Neuronal stem cell (in vitro differentiated cells): ENCODE results near the gene YIF1A.

Experiments
- DNase-seq: peaks from one replicate; pipeline ENCODE4 v3.0.0-alpha.2; 2013; ENCODE audit warnings: low spot score
- H2AFZ ChIP-seq: one replicate; pipeline ENCODE4 v1.6.1; 2013; ENCODE audit warnings: mild to moderate bottlenecking, low read length, inconsistent platforms
- H2AK5ac ChIP-seq: 2 replicates; pipeline ENCODE4 v1.6.1; 2013; ENCODE audit warnings: low read depth, mild to moderate bottlenecking, inconsistent platforms, low read length, moderate library complexity, mixed read lengths
- H2BK120ac ChIP-seq: 2 replicates; pipeline ENCODE4 v1.6.1; 2013; ENCODE audit warnings: low read depth, mild to moderate bottlenecking, inconsistent platforms, low read length, moderate library complexity, mixed read lengths
- H2BK12ac ChIP-seq: one replicate; pipeline ENCODE4 v1.6.1; 2013; ENCODE audit warnings: low read length, inconsistent platforms
- H2BK15ac ChIP-seq: 2 replicates; pipeline ENCODE4 v1.6.1; 2013; ENCODE audit warnings: mild to moderate bottlenecking, low read length, inconsistent platforms, mixed read lengths
- H2BK5ac ChIP-seq: one replicate; pipeline ENCODE4 v1.6.1; 2013; ENCODE audit warnings: inconsistent platforms, mild to moderate bottlenecking, low read length, moderate library complexity
- H3K14ac ChIP-seq: one replicate; pipeline ENCODE4 v1.6.1; 2013; ENCODE audit warnings: low read length, inconsistent platforms
- H3K18ac ChIP-seq: 2 replicates; pipeline ENCODE4 v1.6.1; 2013; ENCODE audit warnings: low read length, inconsistent platforms
- H3K23ac ChIP-seq: 2 replicates; pipeline ENCODE4 v1.6.1; 2013; ENCODE audit warnings: low read depth, mild to moderate bottlenecking, mixed read lengths, low read length, inconsistent platforms; ENCODE audit not compliant: poor library complexity
- H3K27ac ChIP-seq: replicated peaks from 3 replicates; pipeline ENCODE4 v1.5.1; 2013; ENCODE audit warnings: low read length, inconsistent platforms
- H3K27me3 ChIP-seq, 3 experiments: 2 replicates each; pipeline ENCODE4 v1.6.1; 2013; ENCODE audit warnings: low read length in 3 of 3, mild to moderate bottlenecking in 2 of 3, inconsistent platforms in 1 of 3, low read depth in 1 of 3, mixed read lengths in 1 of 3, moderate library complexity in 1 of 3; ENCODE audit not compliant: control insufficient read depth in 3 of 3, insufficient read depth in 3 of 3
- H3K36me3 ChIP-seq, 2 donors: replicated peaks in 1 of 2; 2 replicates each; pipeline ENCODE4 v1.6.1; 2013; ENCODE audit warnings: low read length in 2 of 2; ENCODE audit not compliant: control insufficient read depth in 2 of 2, insufficient read depth in 2 of 2
- H3K4ac ChIP-seq: 2 replicates; pipeline ENCODE4 v1.6.1; 2013; ENCODE audit warnings: inconsistent platforms, mild to moderate bottlenecking, low read length, moderate library complexity
- H3K4me1 ChIP-seq, 2 donors: 1 replicate in 1 of 2; 2 replicates in 1 of 2; pipeline ENCODE4 v1.6.1; 2013; ENCODE audit warnings: low read length in 2 of 2, low read depth in 1 of 2; ENCODE audit not compliant: control insufficient read depth in 2 of 2, insufficient read depth in 1 of 2
- H3K4me2 ChIP-seq: one replicate; pipeline ENCODE4 v1.6.1; 2013; ENCODE audit warnings: mild to moderate bottlenecking, low read length, inconsistent platforms; ENCODE audit not compliant: insufficient read depth, poor library complexity, severe bottlenecking
- H3K4me3 ChIP-seq, 2 donors: 2 replicates each; pipeline ENCODE4 v1.5.1; 2013; ENCODE audit warnings: low read length in 2 of 2, mild to moderate bottlenecking in 2 of 2, inconsistent platforms in 1 of 2, moderate library complexity in 1 of 2
- H3K79me1 ChIP-seq: one replicate; pipeline ENCODE4 v1.6.1; 2013; ENCODE audit warnings: low read depth, mild to moderate bottlenecking, inconsistent platforms, low read length, moderate library complexity
- H3K9ac ChIP-seq: one replicate; pipeline ENCODE4 v1.6.1; 2013; ENCODE audit warnings: mild to moderate bottlenecking, low read depth, low read length, inconsistent platforms; ENCODE audit not compliant: poor library complexity
- H3K9me3 ChIP-seq, 2 donors: replicated peaks in 1 of 2; 2 replicates each; pipeline versions ENCODE3 to v1.6.1; 2013; ENCODE audit warnings: low read length in 2 of 2, mild to moderate bottlenecking in 2 of 2, inconsistent platforms in 1 of 2, low read depth in 1 of 2, mixed read lengths in 1 of 2, moderate library complexity in 1 of 2; ENCODE audit not compliant: control insufficient read depth in 2 of 2, insufficient read depth in 1 of 2
- H4K8ac ChIP-seq: one replicate; pipeline ENCODE4 v1.6.1; 2013; ENCODE audit warnings: low read depth, mild to moderate bottlenecking, inconsistent platforms, low read length, moderate library complexity
- H4K91ac ChIP-seq: one replicate; pipeline ENCODE4 v1.6.1; 2013; ENCODE audit warnings: low read length, low read depth, mild to moderate bottlenecking, inconsistent platforms; ENCODE audit not compliant: poor library complexity
- WGBS, 2 donors: extraction: QIAGEN DNeasy Blood & Tissue Kit; methylation state at CpG; one replicate each; pipeline ENCODE4 v1.1.7; 2013; ENCODE audit warnings: missing lambda C conversion rate in 2 of 2, mixed read lengths in 1 of 2; ENCODE audit not compliant: insufficient read length in 2 of 2, insufficient replicate concordance in 1 of 2; ENCODE audit errors: extremely low coverage in 2 of 2; 5-methylcytosine and 5-hydroxymethylcytosine counted together

The YIF1A gene

GRCh38 chr11:66240781-66241136 lies 48.2 kb downstream of the YIF1A start:
- H3K4me2 ChIP-seq = no peak overlapping the region
- H4K8ac ChIP-seq = no peak overlapping the region
- H3K18ac ChIP-seq = no peak overlapping the region
- H2BK15ac ChIP-seq = no peak overlapping the region
- H3K4me3 ChIP-seq = no peak overlapping the region
- H2AK5ac ChIP-seq = no peak overlapping the region
- peaks cover 0 to 5% of the 10 kb centered on the region in 2 donors for H3K4me1 ChIP-seq
- H3K4ac ChIP-seq = no peak overlapping the region
- no peak overlapping the region for H4K91ac ChIP-seq
- H3K9me3 ChIP-seq = no peaks in the 10 kb centered on the region
- no peak overlapping the region for H3K23ac ChIP-seq
- H3K27ac ChIP-seq = no peak overlapping the region
- H2BK12ac ChIP-seq = no peak overlapping the region
- WGBS, 2 donors = no CpG with 5 or more reads among the region's 9 CpGs
- H3K79me1 ChIP-seq = no peaks in the 10 kb centered on the region
- H3K36me3 ChIP-seq = peaks cover 6 to 49% of the 10 kb centered on the region in 2 donors
- no peak overlapping the region for H3K9ac ChIP-seq
- DNase-seq = no peak
- H2BK5ac ChIP-seq = no peak overlapping the region
- H2BK120ac ChIP-seq = no peak overlapping the region
- no peak overlapping the region for H2AFZ ChIP-seq
- H3K27me3 ChIP-seq = no peaks in the 10 kb centered on the region
- no peak overlapping the region for H3K14ac ChIP-seq

- no peak for DNase-seq
These were observed 48.8 kb downstream of the YIF1A start for GRCh38 chr11:66239998-66240780.

GRCh38 chr11:66239511-66239910 lies 49.4 kb downstream of the YIF1A start:
- no peaks in the 10 kb centered on the region for H3K9me3 ChIP-seq
- H3K4me2 ChIP-seq = no peak overlapping the region
- H3K9ac ChIP-seq = no peak overlapping the region
- no CpG with 5 or more reads among the region's 3 CpGs for WGBS, 2 donors
- H4K8ac ChIP-seq = no peak overlapping the region
- no peak overlapping the region for H2BK5ac ChIP-seq
- H2BK15ac ChIP-seq = no peak overlapping the region
- no peak overlapping the region for H2BK12ac ChIP-seq
- H3K14ac ChIP-seq = no peak overlapping the region
- H3K79me1 ChIP-seq = no peaks in the 10 kb centered on the region
- no peak overlapping the region for H3K18ac ChIP-seq
- H2AFZ ChIP-seq = no peak overlapping the region
- H2BK120ac ChIP-seq = no peak overlapping the region
- DNase-seq = no peak
- H3K4ac ChIP-seq = no peak overlapping the region
- no peak overlapping the region for H3K4me3 ChIP-seq
- no peak overlapping the region for H4K91ac ChIP-seq
- H3K4me1 ChIP-seq = peaks cover 0 to 5% of the 10 kb centered on the region in 2 donors
- peaks cover 6 to 54% of the 10 kb centered on the region in 2 donors for H3K36me3 ChIP-seq
- no peaks in the 10 kb centered on the region for H3K27me3 ChIP-seq
- no peak overlapping the region for H2AK5ac ChIP-seq
- no peak overlapping the region for H3K27ac ChIP-seq
- H3K23ac ChIP-seq = no peak overlapping the region

More at GRCh38 chr11:66239998-66240780, 48.8 kb downstream of the YIF1A start:
- Histone ChIP-seq H2AK5ac (no peak overlapping the region), H3K14ac (no peak overlapping the region), H3K4me2 (no peak overlapping the region), H4K8ac (no peak overlapping the region), H3K9me3 (no peaks in the 10 kb centered on the region), H4K91ac (no peak overlapping the region), H3K36me3 (peaks cover 6 to 54% of the 10 kb centered on the region in 2 donors), H3K27me3 (no peaks in the 10 kb centered on the region), H3K4me3 (no peak overlapping the region), H3K79me1 (no peaks in the 10 kb centered on the region), H2BK120ac (no peak overlapping the region), H3K4ac (no peak overlapping the region), H2AFZ (no peak overlapping the region), H2BK12ac (no peak overlapping the region), H3K23ac (no peak overlapping the region), H3K4me1 (peaks cover 0 to 5% of the 10 kb centered on the region in 2 donors), H2BK5ac (no peak overlapping the region), H3K27ac (no peak overlapping the region), H2BK15ac (no peak overlapping the region), H3K9ac (no peak overlapping the region), H3K18ac (no peak overlapping the region)
- WGBS, 2 donors = no CpG with 5 or more reads among the region's 25 CpGs

- no CpG with 5 or more reads among the region's 17 CpGs for WGBS, 2 donors
- Histone ChIP-seq H3K9me3 (no peaks in the 10 kb centered on the region), H4K8ac (no peak overlapping the region), H2AFZ (no peak overlapping the region), H3K27me3 (no peaks in the 10 kb centered on the region), H2BK15ac (no peak overlapping the region), H3K79me1 (no peaks in the 10 kb centered on the region), H4K91ac (no peak overlapping the region), H2BK12ac (no peak overlapping the region), H3K36me3 (peaks cover 6 to 60% of the 10 kb centered on the region in 2 donors), H3K4me3 (no peak overlapping the region), H3K14ac (no peak overlapping the region), H2BK120ac (no peak overlapping the region), H3K18ac (no peak overlapping the region), H3K23ac (peak overlapping the region; percentile 49), H3K9ac (peak overlapping the region; percentile 13), H3K4ac (no peak overlapping the region), H2AK5ac (no peak overlapping the region), H3K4me2 (no peak overlapping the region), H2BK5ac (no peak overlapping the region), H3K4me1 (peaks cover 0 to 4% of the 10 kb centered on the region in 2 donors), H3K27ac (no peak overlapping the region)
- DNase-seq = no peak
These were observed 50.0 kb downstream of the YIF1A start for GRCh38 chr11:66238786-66239413.
